ENCODE data around the gene BCL2L12.

GRCh38 chr19:49672131-49672919 is 6.6 kb downstream of the BCL2L12 start:
- TF ChIP-seq CTCF (IDR thresholded peaks at IDR 0.05): peak; percentile 62 to 89 (median 71)
- TF ChIP-seq POLR2A (IDR thresholded peaks at IDR 0.05): no peak

All from testis (tissue), 2 donors.